SW 1271 (cell line): Measurements from ENCODE around the gene DIAPH3.

Experiments
- DNase-seq, 2 experiments: peaks; one replicate each; lab custom pipeline; 2025; lab: John Stamatoyannopoulos, UW

The DIAPH3 gene

GRCh38 chr13:59867867-59868266 is 295.9 kb downstream of the DIAPH3 start:
- DNase-seq = no peak

GRCh38 chr13:59865398-59865797 is 298.3 kb downstream of the DIAPH3 start:
- DNase-seq = no peak

- DNase-seq = no peak
Measured at GRCh38 chr13:59863621-59864020, 300.1 kb downstream of the DIAPH3 start.

GRCh38 chr13:59861676-59862075 is 302.1 kb downstream of the DIAPH3 start:
- DNase-seq = no peak

- DNase-seq = no peak
Measured at GRCh38 chr13:59856281-59856810, 307.4 kb downstream of the DIAPH3 start.

- DNase-seq = no peak
Measured at GRCh38 chr13:59846845-59847620, 316.7 kb downstream of the DIAPH3 start.

- no peak for DNase-seq
Measured at GRCh38 chr13:59843040-59843439, 320.7 kb downstream of the DIAPH3 start.

- no peak for DNase-seq
Measured at GRCh38 chr13:59842507-59842906, 321.2 kb downstream of the DIAPH3 start.

- DNase-seq = no peak
Measured at GRCh38 chr13:59839186-59839585, 324.5 kb downstream of the DIAPH3 start.

GRCh38 chr13:59837101-59837500 is 326.6 kb downstream of the DIAPH3 start:
- DNase-seq = no peak

GRCh38 chr13:59835569-59835968 is 328.2 kb downstream of the DIAPH3 start:
- DNase-seq = no peak

- no peak for DNase-seq
Measured at GRCh38 chr13:59834801-59835200, 328.9 kb downstream of the DIAPH3 start.

- no peak for DNase-seq
Measured at GRCh38 chr13:59829690-59830089, 334.0 kb downstream of the DIAPH3 start.

- peak; percentile 46 to 88 for DNase-seq
Measured at GRCh38 chr13:59823486-59823885, 340.2 kb downstream of the DIAPH3 start.

GRCh38 chr13:59809564-59809963 is 354.2 kb downstream of the DIAPH3 start:
- no peak for DNase-seq

GRCh38 chr13:59806801-59807200 is 356.9 kb downstream of the DIAPH3 start:
- DNase-seq = no peak

- DNase-seq = no peak
Measured at GRCh38 chr13:59801107-59801880, 362.4 kb downstream of the DIAPH3 start.

GRCh38 chr13:59793107-59793506 is 370.6 kb downstream of the DIAPH3 start:
- no peak for DNase-seq

GRCh38 chr13:59790626-59791025 is 373.1 kb downstream of the DIAPH3 start:
- peak in 1 of 2 experiments; percentile 6 for DNase-seq

- no peak for DNase-seq
Measured at GRCh38 chr13:59789558-59789957, 374.2 kb downstream of the DIAPH3 start.

- no peak for DNase-seq
Measured at GRCh38 chr13:59787679-59788078, 376.0 kb downstream of the DIAPH3 start.

- DNase-seq = no peak
Measured at GRCh38 chr13:59782696-59783095, 381.0 kb downstream of the DIAPH3 start.

GRCh38 chr13:59780058-59780457 is 383.7 kb downstream of the DIAPH3 start:
- DNase-seq = no peak
